Breast epithelium (tissue), 4 donors: ENCODE measurements around the gene CCDC117. TPM values are rescaled to one million over a fixed set of nuclear protein-coding genes. Genes with fewer than 3 reads are reported as not detected.

Source experiments
- DNase-seq, 2 donors: peaks; one replicate each; pipeline ENCODE4 v3.0.0-alpha.2; 2019; ENCODE audit warnings: low spot score in 2 of 2
- H3K27ac ChIP-seq, 2 donors: fragments of 200-600 bp; sonication (generic) in 1 of 2; one replicate each; pipeline ENCODE4 v1.5.1; 2016 to 2019; ENCODE audit warnings: mild to moderate bottlenecking in 1 of 2
- H3K27me3 ChIP-seq, 2 donors: fragments of 200-600 bp; sonication (generic) in 1 of 2; one replicate each; pipeline versions ENCODE4 v1.5.1 to v1.6.0; 2017 to 2019; ENCODE audit warnings: control low read depth in 1 of 2, mild to moderate bottlenecking in 1 of 2
- H3K36me3 ChIP-seq: fragments of 200-600 bp; one replicate; pipeline ENCODE4 v1.5.1; 2019
- H3K4me1 ChIP-seq, 2 donors: fragments of 200-600 bp; sonication (generic); one replicate each; pipeline ENCODE4 v1.5.1; 2016 to 2019; ENCODE audit warnings: control low read depth in 1 of 2
- H3K4me3 ChIP-seq, 3 donors: fragments of 200-600 bp; sonication (generic); 1 replicate in 2 of 3; 2 replicates in 1 of 3; pipeline ENCODE4 v1.5.1; 2016 to 2019; ENCODE audit warnings: mild to moderate bottlenecking in 3 of 3, moderate library complexity in 2 of 3
- H3K9me3 ChIP-seq, 2 donors: fragments of 200-600 bp; sonication (generic) in 1 of 2; one replicate each; pipeline ENCODE4 v1.5.1; 2016 to 2019; ENCODE audit warnings: control low read depth in 1 of 2
- POLR2A ChIP-seq: fragments of 450-650 bp; IDR thresholded peaks from one replicate; pipeline ENCODE4 v1.6.1; 2016; ENCODE audit warnings: antibody characterized with exemption, mild to moderate bottlenecking, moderate library complexity
- POLR2AphosphoS5 ChIP-seq, 3 donors: sonication (generic); formaldehyde crosslinking; IDR thresholded peaks; one replicate each; pipeline ENCODE4 v1.6.1; 2017; ENCODE audit warnings: antibody characterized with exemption in 3 of 3
- intact Hi-C: fragments of 100-400 bp; cut with DNase I; formaldehyde crosslinking; loops from one replicate; pipeline ENCODE4 v1.15.1; 2023; ENCODE audit warnings: low total_unique reads
- total RNA-seq, 3 donors: library from RNA; depleted of rRNA; stranded (reverse); fragments of >200 nt; gene quantifications; one replicate each; pipeline ENCODE4 v1.1.0, GENCODE V29; 2016
- TF ChIP-seq, protein P1 (sequence below), 3 donors: fragments of 450-650 bp; IDR thresholded peaks; one replicate each; pipeline ENCODE4 v1.5.1; 2016 to 2017; ENCODE audit warnings: antibody characterized with exemption in 3 of 3, mild to moderate bottlenecking in 3 of 3, moderate library complexity in 3 of 3

Gene CCDC117
- total RNA-seq, 3 donors from 2014 or later: 19.5 to 33.5 (median 23.9) TPM

- H3K36me3 ChIP-seq: peaks cover 6% of the 10 kb centered on the region
- no peak for DNase-seq
- intact Hi-C loops: no loop called here
- H3K27me3 ChIP-seq: no peaks in the 10 kb centered on the region
- H3K9me3 ChIP-seq: no peaks in the 10 kb centered on the region
- TF ChIP-seq POLR2AphosphoS5 (IDR thresholded peaks at IDR 0.05) (no peak), POLR2A (no peak)
- TF ChIP-seq, protein P1, sequence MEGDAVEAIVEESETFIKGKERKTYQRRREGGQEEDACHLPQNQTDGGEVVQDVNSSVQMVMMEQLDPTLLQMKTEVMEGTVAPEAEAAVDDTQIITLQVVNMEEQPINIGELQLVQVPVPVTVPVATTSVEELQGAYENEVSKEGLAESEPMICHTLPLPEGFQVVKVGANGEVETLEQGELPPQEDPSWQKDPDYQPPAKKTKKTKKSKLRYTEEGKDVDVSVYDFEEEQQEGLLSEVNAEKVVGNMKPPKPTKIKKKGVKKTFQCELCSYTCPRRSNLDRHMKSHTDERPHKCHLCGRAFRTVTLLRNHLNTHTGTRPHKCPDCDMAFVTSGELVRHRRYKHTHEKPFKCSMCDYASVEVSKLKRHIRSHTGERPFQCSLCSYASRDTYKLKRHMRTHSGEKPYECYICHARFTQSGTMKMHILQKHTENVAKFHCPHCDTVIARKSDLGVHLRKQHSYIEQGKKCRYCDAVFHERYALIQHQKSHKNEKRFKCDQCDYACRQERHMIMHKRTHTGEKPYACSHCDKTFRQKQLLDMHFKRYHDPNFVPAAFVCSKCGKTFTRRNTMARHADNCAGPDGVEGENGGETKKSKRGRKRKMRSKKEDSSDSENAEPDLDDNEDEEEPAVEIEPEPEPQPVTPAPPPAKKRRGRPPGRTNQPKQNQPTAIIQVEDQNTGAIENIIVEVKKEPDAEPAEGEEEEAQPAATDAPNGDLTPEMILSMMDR (IDR thresholded peaks at IDR 0.05): no peak
- H3K4me1 ChIP-seq: no peaks in the 10 kb centered on the region
- peak overlapping the region; percentile 20 to 45 for H3K27ac ChIP-seq
- peak overlapping the region in 2 of 3 donors; percentile 13 to 92 for H3K4me3 ChIP-seq
Observed at GRCh38 chr22:28795071-28795693, 22.7 kb downstream of the CCDC117 start.

DNA sequence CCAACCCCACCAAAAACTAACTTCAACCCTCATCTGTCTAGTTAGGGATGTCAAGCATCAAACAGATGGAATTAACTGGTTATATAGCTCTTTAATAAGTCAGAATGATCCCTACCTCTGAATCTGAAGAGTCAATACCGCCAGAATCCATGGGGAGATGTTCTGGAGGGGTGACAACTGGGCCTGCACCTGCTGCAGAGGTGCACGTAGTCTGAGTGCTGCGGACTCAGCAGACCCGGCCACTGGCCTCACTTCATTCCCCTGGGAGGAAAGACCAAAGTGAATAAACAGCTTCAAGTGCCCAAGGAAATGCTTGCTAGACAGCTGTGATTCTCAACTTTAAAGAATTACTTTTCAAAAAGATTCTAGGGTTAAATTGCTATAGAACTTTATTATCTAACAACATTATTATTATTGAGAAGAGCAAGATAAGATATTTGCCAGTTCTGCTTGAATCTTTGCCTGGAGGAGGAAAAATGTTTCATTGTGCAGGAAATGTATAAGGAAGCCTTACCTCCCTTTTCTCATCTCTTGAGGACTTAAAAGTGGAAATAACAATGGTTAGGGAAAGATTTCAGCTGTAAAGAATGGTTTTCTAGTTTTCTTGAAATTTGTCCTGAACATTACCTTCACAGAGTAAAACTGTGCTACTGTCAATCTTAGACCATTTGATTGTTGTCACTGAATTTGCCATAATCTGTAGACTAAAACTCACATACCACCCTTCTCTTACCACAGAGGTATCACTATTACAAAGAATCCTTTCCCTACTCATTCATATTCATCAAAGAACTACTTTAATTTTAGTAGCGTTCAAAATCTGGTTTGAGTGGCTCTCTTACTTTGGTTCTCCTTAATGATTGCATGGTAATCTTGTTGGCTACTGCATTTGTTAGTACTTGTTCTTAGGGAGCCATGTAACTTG, 23.7 kb downstream of the CCDC117 start:
- peak overlapping the region; percentile 45 to 97 for H3K27ac ChIP-seq
- H3K4me1 ChIP-seq: no peaks in the 10 kb centered on the region
- no peaks in the 10 kb centered on the region for H3K27me3 ChIP-seq
- intact Hi-C loops: no loop called here
- H3K36me3 ChIP-seq: peaks cover 6% of the 10 kb centered on the region
- H3K4me3 ChIP-seq: peak overlapping the region in 2 of 3 donors; percentile 64 to 92
- no peaks in the 10 kb centered on the region for H3K9me3 ChIP-seq
- DNase-seq: no peak
- TF ChIP-seq, protein P1 (IDR thresholded peaks at IDR 0.05): no peak
- TF ChIP-seq POLR2A: no peak
- TF ChIP-seq POLR2AphosphoS5 (IDR thresholded peaks at IDR 0.05): no peak

DNA sequence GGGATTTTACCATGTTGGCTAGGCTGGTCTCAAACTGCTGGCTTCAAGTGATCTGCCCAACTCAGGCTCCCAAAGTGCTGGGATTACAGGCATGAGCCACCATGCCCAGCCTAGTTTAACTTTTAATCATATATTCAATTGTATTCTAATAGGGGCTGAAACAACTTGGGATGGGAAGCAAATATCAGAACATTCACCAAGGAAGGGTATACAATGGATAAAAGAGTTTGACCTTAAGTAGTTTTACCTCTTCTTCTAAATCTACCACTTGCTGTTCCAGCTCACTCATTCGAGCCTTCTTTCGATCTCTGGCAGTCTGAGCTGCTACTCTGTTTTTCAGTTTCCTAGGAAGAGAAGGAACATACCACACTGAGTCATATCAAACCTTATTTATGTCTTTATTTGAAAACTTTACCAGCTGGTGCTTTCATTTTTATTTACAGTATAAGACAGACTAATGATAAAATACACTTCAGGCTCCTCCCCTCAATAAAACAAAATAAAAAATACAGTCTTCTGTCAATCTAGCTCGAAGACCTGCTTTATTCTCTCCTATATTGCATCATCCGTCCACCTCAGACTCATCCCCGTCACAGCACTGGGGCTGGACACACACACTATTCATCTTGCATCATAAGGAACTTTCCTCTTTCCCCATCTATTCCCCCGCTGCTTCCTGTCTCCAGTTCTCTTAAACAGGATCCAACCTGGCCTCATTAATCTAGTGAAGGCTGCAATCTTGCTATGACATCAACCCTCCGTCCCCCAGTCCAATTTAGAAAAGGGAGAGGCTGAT, 26.5 kb downstream of the CCDC117 start:
- Histone ChIP-seq H3K9me3 (no peaks in the 10 kb centered on the region), H3K4me1 (no peaks in the 10 kb centered on the region), H3K4me3 (peak overlapping the region; percentile 64 to 100 (median 92)), H3K27ac (peak overlapping the region; percentile 97 to 100), H3K27me3 (no peaks in the 10 kb centered on the region), H3K36me3 (peaks cover 6% of the 10 kb centered on the region)
- peak in 1 of 2 donors; percentile 71 for DNase-seq
- intact Hi-C loops: no loop called here
- TF ChIP-seq, protein P1 (IDR thresholded peaks at IDR 0.05): no peak
- peak; percentile 44 to 92 (median 77) for TF ChIP-seq POLR2AphosphoS5 (IDR thresholded peaks at IDR 0.05)
- TF ChIP-seq POLR2A: peak; percentile 81

GRCh38 chr22:28799606-28800307, 27.3 kb downstream of the CCDC117 start:
- DNase-seq: peak; percentile 40 to 61

More at GRCh38 chr22:28799606-28800307, 27.3 kb downstream of the CCDC117 start:
- no peaks in the 10 kb centered on the region for H3K27me3 ChIP-seq
- no peaks in the 10 kb centered on the region for H3K9me3 ChIP-seq
- intact Hi-C loops: no loop called here
- H3K27ac ChIP-seq: peak overlapping the region; percentile 97 to 100
- peak overlapping the region; percentile 64 to 100 (median 92) for H3K4me3 ChIP-seq
- peak in 2 of 3 donors; percentile 5 to 72 for TF ChIP-seq POLR2AphosphoS5 (IDR thresholded peaks at IDR 0.05)
- TF ChIP-seq POLR2A: no peak
- H3K4me1 ChIP-seq: no peaks in the 10 kb centered on the region
- peaks cover 6% of the 10 kb centered on the region for H3K36me3 ChIP-seq
